ENCODE results near the gene AAMP.
A peak's percentile ranks its signal among the peaks of the same experiment; 100 is the strongest.

The AAMP gene

GRCh38 chr2:218260742-218261422, 9.1 kb downstream of the AAMP start, which contains the start of gene GPBAR1:
Gene GPBAR1, plus strand, starts transcription at chr2:218261015. Its CDS starts 1,710 bp downstream, at chr2:218262725.
- Histone ChIP-seq H3K36me3 (ENCODE audit: control insufficient read depth in 2 of 2, insufficient read depth in 1 of 2, low read length in 2 of 2) (peaks cover 9 to 45% of the 10 kb centered on the region in 2 experiments; a peak in 2 of 3 replicates), H3K9me3 (ENCODE audit: control insufficient read depth, insufficient read depth, low read depth, low read length) (no peaks in the 10 kb centered on the region), H3K4me3 (ENCODE audit: low read depth, low read length) (no peak within 1 kb of the TSS), H3K27ac (ENCODE audit: extremely low read depth, low read depth, low read length) (no peak within 1 kb of the TSS), H3K4me1 (ENCODE audit: control insufficient read depth, insufficient read depth, low read length) (no peaks in the 10 kb centered on the region; the same call in 1 of the 2 replicates)
- TF ChIP-seq PRDM10 (tag by site-specific recombination; IDR thresholded peaks at IDR 0.05), result peak; percentile 55
- peak; percentile 40; the same call in 1 of the 2 replicates for TF ChIP-seq SP2 (tag by site-specific recombination; IDR thresholded peaks at IDR 0.05)
- TF ChIP-seq PRDM1 (tag by site-specific recombination; IDR thresholded peaks at IDR 0.05), result no peak
- TF ChIP-seq KLF1 (tag by site-specific recombination; IDR thresholded peaks at IDR 0.05), result 0 out of 2 replicates have a peak, but pooled peaks have one; percentile 8
- TF ChIP-seq CTCF (tag by site-specific recombination; IDR thresholded peaks at IDR 0.05), result 0 out of 2 replicates have a peak, but pooled peaks have one; percentile 34
- ChIA-PET POLR2A (interaction anchor here (2.8 kb wide), 1 partner anchor 9 kb away, joined by 9 read pairs; the partner anchor contains the start of genes AAMP and PNKD), CTCF (no interaction called here)

GRCh38 chr2:218260166-218260565, 9.8 kb downstream of the AAMP start:
- H3K4me3 ChIP-seq (ENCODE audit: low read depth, low read length), result no peak overlapping the region
- H3K27ac ChIP-seq (ENCODE audit: extremely low read depth, low read depth, low read length), result no peak overlapping the region
- H3K9me3 ChIP-seq (ENCODE audit: control insufficient read depth, insufficient read depth, low read depth, low read length), result no peaks in the 10 kb centered on the region
- POLR2A ChIA-PET, result interaction anchor here (2.8 kb wide), 1 partner anchor 10 kb away, joined by 9 read pairs; the partner anchor contains the start of genes AAMP and PNKD
- peaks cover 6 to 45% of the 10 kb centered on the region in 2 experiments for H3K36me3 ChIP-seq (ENCODE audit: control insufficient read depth in 2 of 2, insufficient read depth in 1 of 2, low read length in 2 of 2)
- CTCF ChIA-PET, result interaction anchor here (1.8 kb wide), 1 partner anchor 74 kb away, joined by 10 read pairs; no protein-coding TSS in a partner anchor
- H3K4me1 ChIP-seq (ENCODE audit: control insufficient read depth, insufficient read depth, low read length), result no peaks in the 10 kb centered on the region; the same call in 1 of the 2 replicates
- TF ChIP-seq ZNF248 (tag by site-specific recombination; IDR thresholded peaks at IDR 0.05) (no peak), ZNF362 (tag by site-specific recombination; IDR thresholded peaks at IDR 0.05) (no peak), ZNF146 (tag by site-specific recombination; IDR thresholded peaks at IDR 0.05) (no peak), ZSCAN4 (tag by site-specific recombination; IDR thresholded peaks at IDR 0.05) (no peak), PRDM6 (tag by site-specific recombination; IDR thresholded peaks at IDR 0.05) (no peak), ZBTB8A (tag by site-specific recombination; IDR thresholded peaks at IDR 0.05) (no peak), ZNF529 (tag by site-specific recombination; IDR thresholded peaks at IDR 0.05; ENCODE audit: insufficient replicate concordance) (no peak), ZNF184 (tag by site-specific recombination; IDR thresholded peaks at IDR 0.05) (no peak), YY1 (tag by site-specific recombination; IDR thresholded peaks at IDR 0.05) (no peak), PATZ1 (tag by site-specific recombination; IDR thresholded peaks at IDR 0.05) (no peak), ZBTB44 (tag by site-specific recombination; IDR thresholded peaks at IDR 0.05) (no peak), BCL6B (tag by site-specific recombination; IDR thresholded peaks at IDR 0.05) (no peak), ZBTB20 (tag by site-specific recombination; IDR thresholded peaks at IDR 0.05) (no peak)

Data from HEK293 (cell line).